GM19455 (cell line): Measurements from ENCODE around the gene TRIM61.
A peak's percentile ranks its signal among the peaks of the same experiment; 100 is the strongest.
"Not testable (repeated sequence)": the region's sequence is repeated elsewhere in the genome, so short reads cannot be mapped to it uniquely, and the experiment has no call there.

Source experiments
- ATAC-seq: cut with Tn5 transposase; IDR thresholded peaks from one replicate; pipeline ENCODE4 v1.9.1; 2021; ENCODE audit not compliant: unreplicated experiment

TRIM61 gene

GRCh38 chr4:164959421-164959820 is 18.0 kb downstream of the TRIM61 start:
- ATAC-seq, result not testable (repeated sequence)

- ATAC-seq, result peak; percentile 100
Observed at GRCh38 chr4:164956766-164957643, 20.5 kb downstream of the TRIM61 start.

- ATAC-seq, result no peak
Observed at GRCh38 chr4:164955107-164955805, 22.2 kb downstream of the TRIM61 start.

GRCh38 chr4:164952551-164952950 is 24.9 kb downstream of the TRIM61 start:
- no peak for ATAC-seq

- ATAC-seq, result no peak
Observed at GRCh38 chr4:164949448-164950143, 27.9 kb downstream of the TRIM61 start.

- no peak for ATAC-seq
Observed at GRCh38 chr4:164948975-164949374, 28.5 kb downstream of the TRIM61 start.

- not testable (repeated sequence) for ATAC-seq
Observed at GRCh38 chr4:164948006-164948405, 29.5 kb downstream of the TRIM61 start.

GRCh38 chr4:164946810-164947209 is 30.6 kb downstream of the TRIM61 start:
- no peak for ATAC-seq

GRCh38 chr4:164945146-164945545 is 32.3 kb downstream of the TRIM61 start:
- ATAC-seq, result no peak

GRCh38 chr4:164943192-164943591 is 34.3 kb downstream of the TRIM61 start:
- no peak for ATAC-seq

GRCh38 chr4:164937576-164938270 is 39.7 kb downstream of the TRIM61 start:
- ATAC-seq, result peak; percentile 31

GRCh38 chr4:164935865-164936606 is 41.4 kb downstream of the TRIM61 start:
- peak; percentile 62 for ATAC-seq

GRCh38 chr4:164935363-164935762 is 42.1 kb downstream of the TRIM61 start:
- ATAC-seq, result peak; percentile 55

GRCh38 chr4:164933244-164933643 is 44.2 kb downstream of the TRIM61 start:
- no peak for ATAC-seq

- ATAC-seq, result no peak
Observed at GRCh38 chr4:164931551-164932324, 45.7 kb downstream of the TRIM61 start.

- ATAC-seq, result no peak
Observed at GRCh38 chr4:164930647-164931046, 46.8 kb downstream of the TRIM61 start.

GRCh38 chr4:164927101-164927500 is 50.4 kb downstream of the TRIM61 start:
- ATAC-seq, result not testable (repeated sequence)

- ATAC-seq, result no peak
Observed at GRCh38 chr4:164926301-164926700, 51.2 kb downstream of the TRIM61 start.

GRCh38 chr4:164924670-164925238 is 52.7 kb downstream of the TRIM61 start:
- ATAC-seq, result no peak
